HTERT RPE-1 (cell line): ENCODE data around the gene MICAL3.
"Not testable (repeated sequence)": the region's sequence is repeated elsewhere in the genome, so short reads cannot be mapped to it uniquely, and the experiment has no call there.

Experiments
- in situ Hi-C: fragments of 300-500 bp; cut with MboI; formaldehyde crosslinking; loops from 4 replicates; pipeline ENCODE4 v1.14.3; 2020; ENCODE audit warnings: low sequenced_read_pairs

Gene MICAL3

GRCh38 chr22:17892376-17892775, 132.0 kb downstream of the MICAL3 start:
- in situ Hi-C loops, result no loop called here

GRCh38 chr22:17891481-17892167, 132.7 kb downstream of the MICAL3 start:
- in situ Hi-C loops, result no loop called here

- in situ Hi-C loops, result no loop called here
Observed at GRCh38 chr22:17890892-17891291, 133.5 kb downstream of the MICAL3 start.

GRCh38 chr22:17890245-17890671, 134.1 kb downstream of the MICAL3 start:
- in situ Hi-C loops, result no loop called here

DNA sequence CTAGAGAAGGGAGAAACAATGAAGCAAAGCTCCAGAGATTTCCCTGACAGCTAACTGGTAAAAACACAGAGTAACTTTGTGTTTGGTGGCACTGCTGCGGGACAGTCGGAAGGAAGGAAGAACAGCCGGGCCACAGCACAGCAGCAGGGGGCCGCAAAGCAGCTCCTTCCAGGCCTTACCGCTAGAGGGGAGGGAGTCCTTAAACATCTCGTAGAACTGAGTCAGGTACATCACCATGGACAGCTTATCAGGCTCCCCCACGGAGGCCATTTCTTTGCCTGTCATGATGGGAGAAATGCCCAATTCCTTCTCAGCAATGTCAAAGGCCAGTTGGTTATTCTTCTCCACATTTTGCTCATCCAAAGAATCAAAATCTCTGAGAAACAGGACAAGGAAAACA, 135.5 kb downstream of the MICAL3 start:
- in situ Hi-C loops, result no loop called here

- in situ Hi-C loops, result no loop called here
Observed at GRCh38 chr22:17888439-17888838, 135.9 kb downstream of the MICAL3 start.

- in situ Hi-C loops, result no loop called here
Observed at GRCh38 chr22:17884893-17885292, 139.5 kb downstream of the MICAL3 start.

GRCh38 chr22:17884084-17884483, 140.3 kb downstream of the MICAL3 start:
- in situ Hi-C loops, result no loop called here

- in situ Hi-C loops, result no loop called here
Observed at GRCh38 chr22:17883356-17883755, 141.0 kb downstream of the MICAL3 start.

DNA sequence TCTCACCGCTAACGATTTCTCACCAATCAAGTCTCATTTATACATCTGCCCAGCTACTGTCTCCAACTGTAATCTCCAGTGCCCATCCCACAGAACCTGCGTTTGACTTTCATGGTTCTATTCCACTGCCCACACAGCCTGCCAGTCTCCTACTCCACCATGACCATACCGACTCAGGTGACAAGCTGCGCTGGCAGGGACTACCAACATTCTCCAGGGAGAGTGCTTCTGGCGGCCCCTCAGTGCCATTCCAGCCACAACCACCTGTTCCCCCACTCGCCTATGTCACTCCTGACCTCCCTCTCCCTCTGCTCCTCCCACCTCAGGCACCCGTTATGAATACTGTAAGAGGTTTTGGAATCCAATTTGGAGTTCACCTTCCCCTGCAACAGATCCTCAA, 141.6 kb downstream of the MICAL3 start:
- in situ Hi-C loops, result no loop called here

GRCh38 chr22:17882162-17882561, 142.2 kb downstream of the MICAL3 start:
- in situ Hi-C loops, result no loop called here

DNA sequence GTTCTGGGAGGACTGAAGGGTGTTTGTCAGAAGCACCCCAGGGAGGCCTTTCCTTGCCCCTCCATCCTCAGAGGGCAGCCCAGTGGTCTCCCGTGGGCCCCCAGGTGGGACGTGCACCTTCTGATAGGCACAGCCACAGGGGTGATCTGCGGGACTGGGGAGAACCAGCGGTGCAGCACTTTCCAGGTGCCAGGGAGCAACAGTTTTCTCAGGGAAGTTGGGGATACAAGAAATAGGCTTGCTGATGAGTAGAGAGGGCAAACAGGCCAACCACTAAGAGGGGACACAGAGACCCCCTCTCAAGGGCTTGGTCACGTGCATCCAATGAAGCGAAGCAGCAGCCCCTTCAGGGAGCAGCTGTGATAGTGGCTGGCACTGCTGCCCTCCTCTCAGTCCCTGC, 143.0 kb downstream of the MICAL3 start:
- in situ Hi-C loops, result no loop called here

GRCh38 chr22:17880468-17880867, 143.9 kb downstream of the MICAL3 start:
- in situ Hi-C loops, result no loop called here

GRCh38 chr22:17880020-17880419, 144.3 kb downstream of the MICAL3 start:
- in situ Hi-C loops, result no loop called here

- in situ Hi-C loops, result no loop called here
Observed at GRCh38 chr22:17878941-17879340, 145.4 kb downstream of the MICAL3 start.

DNA sequence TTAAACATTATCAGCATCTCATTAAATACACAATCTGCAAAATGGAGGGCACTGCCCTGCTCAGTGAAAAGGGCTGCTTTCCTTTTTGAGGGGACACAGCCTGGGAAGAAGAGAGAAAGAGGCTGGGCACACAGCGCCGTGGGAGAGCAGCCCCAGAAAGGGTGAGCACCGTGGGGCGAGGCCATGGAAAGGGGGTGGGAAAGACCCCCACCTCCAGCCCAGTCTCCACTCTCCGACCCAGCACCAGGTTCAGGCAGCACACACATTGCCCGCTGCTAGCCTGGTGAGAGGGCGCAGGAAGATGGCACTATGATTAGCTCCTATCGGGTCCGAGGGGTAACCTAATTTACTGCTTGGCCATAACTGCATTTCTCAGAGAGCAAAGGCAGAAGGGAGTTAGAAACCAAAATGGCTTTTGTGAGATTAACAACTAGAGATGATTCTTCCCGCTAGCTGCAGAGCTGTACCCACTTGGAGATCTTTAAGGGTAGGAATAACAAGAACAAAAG, 146.1 kb downstream of the MICAL3 start:
- in situ Hi-C loops, result no loop called here

- in situ Hi-C loops, result not testable (repeated sequence)
Observed at GRCh38 chr22:17876878-17877855, 147.2 kb downstream of the MICAL3 start.

- in situ Hi-C loops, result no loop called here
Observed at GRCh38 chr22:17876306-17876831, 148.0 kb downstream of the MICAL3 start.

DNA sequence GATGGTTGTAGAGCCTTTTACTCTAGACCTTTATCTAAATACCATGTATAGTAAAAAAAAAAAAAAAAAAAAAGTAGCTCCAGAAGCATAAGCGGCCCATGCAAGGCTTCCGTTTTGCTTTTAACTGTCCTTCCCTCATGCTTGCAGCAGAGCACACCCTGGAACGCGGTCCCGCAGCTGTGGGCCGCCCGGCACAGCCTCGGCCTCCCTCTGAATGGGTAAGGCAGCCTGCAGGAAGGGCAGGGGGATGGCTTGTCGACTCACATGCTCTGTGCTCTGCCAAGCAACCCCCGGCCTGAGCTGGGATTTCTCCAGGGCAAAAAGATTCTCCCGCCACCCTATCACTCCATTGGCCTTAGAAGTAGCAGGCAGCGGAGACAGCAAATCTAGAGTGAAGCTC, 148.7 kb downstream of the MICAL3 start:
- in situ Hi-C loops, result no loop called here

GRCh38 chr22:17875156-17875555, 149.2 kb downstream of the MICAL3 start:
- in situ Hi-C loops, result no loop called here

DNA sequence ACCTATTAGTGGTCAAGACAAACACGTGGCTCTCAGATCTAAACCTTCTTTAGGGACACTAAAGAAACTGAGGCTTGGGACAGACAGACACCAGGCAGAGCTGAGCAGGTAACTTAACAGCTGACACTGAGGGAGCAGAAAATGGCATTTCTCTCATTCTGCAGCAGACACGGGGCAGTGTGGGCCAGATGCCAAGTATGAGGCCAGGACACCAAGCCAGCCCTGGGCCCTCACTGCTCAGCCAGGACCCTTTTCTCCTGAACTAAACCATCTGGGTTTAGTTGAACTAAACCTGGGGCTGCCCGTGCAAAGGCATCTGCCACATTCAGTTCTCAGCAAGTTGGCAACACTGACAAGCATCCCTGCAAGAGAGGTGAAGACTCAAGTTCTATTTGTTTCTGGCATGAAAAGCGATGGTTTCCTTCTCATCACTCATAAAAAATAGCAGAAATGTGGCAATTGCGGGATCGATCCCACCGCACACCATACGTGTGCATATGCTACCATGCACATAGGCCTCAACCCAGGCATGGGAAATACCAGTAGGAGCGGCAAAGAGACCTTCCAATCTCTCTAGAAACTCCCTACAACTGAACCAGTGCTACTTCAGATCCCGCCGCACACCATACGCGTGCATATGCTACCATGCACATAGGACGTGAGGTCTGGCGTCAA, 150.0 kb downstream of the MICAL3 start:
- in situ Hi-C loops, result no loop called here
